A172 (cell line): ENCODE results near the gene CHCHD1. TPM values are rescaled to one million over a fixed set of nuclear protein-coding genes. Genes with fewer than 3 reads are reported as not detected.
"Not testable (repeated sequence)": the region's sequence is repeated elsewhere in the genome, so short reads cannot be mapped to it uniquely, and the experiment has no call there.

Experiments used
- DNase-seq: peaks from one replicate; pipeline ENCODE4 v3.0.0-alpha.2; 2015; ENCODE audit warnings: low spot score
- total RNA-seq: library from RNA; depleted of rRNA; stranded (reverse); fragments of >200 nt; shearing (Covaris generic); gene quantifications from 2 replicates; pipeline ENCODE4 v1.2.3, GENCODE V29; 2014; rRNA removed

Gene CHCHD1
- 77.6 and 90.0 TPM in 2 replicates for total RNA-seq

- DNase-seq: peak; percentile 63
Measured at GRCh38 chr10:73781879-73782748, at the start of gene CHCHD1. CHCHD1 (plus strand) TSS chr10:73782048; CDS start chr10:73782076, 28 bp downstream.

- DNase-seq: no peak
Measured at GRCh38 chr10:73732426-73732825, 49.4 kb upstream of the CHCHD1 start.

GRCh38 chr10:73732931-73733623, 48.8 kb upstream of the CHCHD1 start:
- DNase-seq: no peak

GRCh38 chr10:73734028-73734720, 47.7 kb upstream of the CHCHD1 start:
- no peak for DNase-seq

GRCh38 chr10:73734796-73735305, 47.0 kb upstream of the CHCHD1 start:
- DNase-seq: no peak

GRCh38 chr10:73740501-73741254, 41.2 kb upstream of the CHCHD1 start:
- DNase-seq: not testable (repeated sequence)

- no peak for DNase-seq
Measured at GRCh38 chr10:73742454-73742734, 39.5 kb upstream of the CHCHD1 start.

- no peak for DNase-seq
Measured at GRCh38 chr10:73743327-73743904, 38.4 kb upstream of the CHCHD1 start.

GRCh38 chr10:73743905-73744663, 37.8 kb upstream of the CHCHD1 start, which contains the start of gene SEC24C:
SEC24C (plus strand) TSS chr10:73744372; CDS start chr10:73746833, 2,461 bp downstream.
- peak; percentile 97 for DNase-seq

GRCh38 chr10:73744664-73744975, 37.2 kb upstream of the CHCHD1 start:
- peak; percentile 53 for DNase-seq

- no peak for DNase-seq
Measured at GRCh38 chr10:73746721-73747120, 35.1 kb upstream of the CHCHD1 start.

- no peak for DNase-seq
Measured at GRCh38 chr10:73750819-73751218, 31.0 kb upstream of the CHCHD1 start.

- no peak for DNase-seq
Measured at GRCh38 chr10:73756183-73756582, 25.7 kb upstream of the CHCHD1 start.

GRCh38 chr10:73758704-73759511, 22.9 kb upstream of the CHCHD1 start:
- DNase-seq: no peak

- DNase-seq: no peak
Measured at GRCh38 chr10:73759512-73760115, 22.2 kb upstream of the CHCHD1 start.

- no peak for DNase-seq
Measured at GRCh38 chr10:73761781-73762180, 20.1 kb upstream of the CHCHD1 start.

- no peak for DNase-seq
Measured at GRCh38 chr10:73762915-73763314, 18.9 kb upstream of the CHCHD1 start.

GRCh38 chr10:73763343-73763742, 18.5 kb upstream of the CHCHD1 start:
- no peak for DNase-seq

GRCh38 chr10:73765066-73765465, 16.8 kb upstream of the CHCHD1 start:
- DNase-seq: no peak
